GM12874 (cell line): Measurements from ENCODE around the gene MVD.

Source experiments
- CTCF ChIP-seq: IDR thresholded peaks from 2 replicates; pipeline ENCODE4 v1.5.1; 2011; ENCODE audit warnings: low read depth, mild to moderate bottlenecking, control low read depth, low read length, moderate library complexity; ENCODE audit not compliant: insufficient read depth

Gene MVD

GRCh38 chr16:88665570-88665969 is 2.7 kb upstream of the MVD start:
- TF ChIP-seq CTCF, result no peak

GRCh38 chr16:88665148-88665547 is 2.3 kb upstream of the MVD start:
- TF ChIP-seq CTCF, result no peak

- no peak for TF ChIP-seq CTCF
Observed at GRCh38 chr16:88662222-88662842, 559 bp downstream of the MVD start.

GRCh38 chr16:88661468-88661867 is 1.4 kb downstream of the MVD start:
- no peak for TF ChIP-seq CTCF

GRCh38 chr16:88659160-88659559 is 3.7 kb downstream of the MVD start:
- no peak for TF ChIP-seq CTCF

GRCh38 chr16:88658714-88659113 is 4.2 kb downstream of the MVD start:
- TF ChIP-seq CTCF, result no peak

GRCh38 chr16:88657371-88657770 is 5.5 kb downstream of the MVD start:
- TF ChIP-seq CTCF, result no peak
